ENCODE measurements around the gene CASD1. TPM values are rescaled to one million over a fixed set of nuclear protein-coding genes. Genes with fewer than 3 reads are reported as not detected.

CASD1 gene
- total RNA-seq, 4 donors from 2014 or later: 21.7 to 73.7 (median 63.3) TPM

DNA sequence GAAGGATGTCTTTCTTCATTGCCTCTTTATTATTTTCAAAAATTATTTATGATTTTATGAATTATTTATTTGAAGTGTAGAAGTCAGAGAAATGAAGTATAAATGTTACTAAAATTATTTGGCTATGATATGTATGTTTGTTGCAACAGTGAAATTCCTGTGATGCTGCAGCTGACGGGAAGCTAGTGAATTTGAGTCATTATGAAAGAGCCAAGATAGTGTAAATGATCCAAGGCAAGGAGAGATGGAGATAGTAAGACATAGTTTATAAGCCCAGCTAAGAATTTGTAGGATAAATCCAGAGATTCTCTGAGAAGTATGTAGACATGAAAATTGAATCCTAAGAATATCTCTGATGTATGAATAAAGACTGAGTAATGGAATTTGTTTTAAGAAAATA, 30.8 kb downstream of the CASD1 start:
- 72 to 80% methylated on average over 1 of the region's 1 CpG for WGBS, 2 donors (ENCODE audit: low coverage in 1 of 2)
- H3K4me1 ChIP-seq: no peaks in the 10 kb centered on the region

DNA sequence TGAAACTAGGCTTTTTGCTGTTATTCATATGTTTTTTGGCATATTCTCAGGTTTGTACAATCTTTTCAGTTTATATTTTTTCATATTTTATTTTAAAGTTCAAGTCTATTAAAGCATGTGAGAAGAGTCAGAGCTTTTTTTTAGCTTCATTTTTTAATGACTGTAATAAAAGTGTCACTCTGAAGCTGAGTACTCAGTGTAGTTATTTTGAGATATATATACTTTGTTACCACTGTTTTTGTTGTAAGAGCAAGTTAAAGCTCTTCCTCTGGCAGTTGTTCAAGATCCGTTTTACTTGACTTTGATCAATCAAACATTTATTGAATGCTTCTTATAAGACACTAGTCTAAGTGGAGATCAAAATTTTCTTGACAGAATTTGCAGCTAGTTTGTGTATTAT, 37.5 kb downstream of the CASD1 start:
- 0 to 34% methylated on average over 1 of the region's 1 CpG for WGBS, 2 donors (ENCODE audit: low coverage in 1 of 2)
- intact Hi-C loops (cut with DNase I; ENCODE audit: low total_unique reads): no loop called here
- H3K9me3 ChIP-seq: no peaks in the 10 kb centered on the region
- no peak for DNase-seq
- peaks cover 0 to 15% (median 3%) of the 10 kb centered on the region in 4 donors for H3K4me1 ChIP-seq
- H3K4me3 ChIP-seq: no peak overlapping the region
- TF ChIP-seq EP300 (IDR thresholded peaks at IDR 0.05; ENCODE audit: low read depth) (no peak), POLR2AphosphoS5 (IDR thresholded peaks at IDR 0.05) (no peak), POLR2A (IDR thresholded peaks at IDR 0.05) (no peak)
- TF ChIP-seq, protein P1, sequence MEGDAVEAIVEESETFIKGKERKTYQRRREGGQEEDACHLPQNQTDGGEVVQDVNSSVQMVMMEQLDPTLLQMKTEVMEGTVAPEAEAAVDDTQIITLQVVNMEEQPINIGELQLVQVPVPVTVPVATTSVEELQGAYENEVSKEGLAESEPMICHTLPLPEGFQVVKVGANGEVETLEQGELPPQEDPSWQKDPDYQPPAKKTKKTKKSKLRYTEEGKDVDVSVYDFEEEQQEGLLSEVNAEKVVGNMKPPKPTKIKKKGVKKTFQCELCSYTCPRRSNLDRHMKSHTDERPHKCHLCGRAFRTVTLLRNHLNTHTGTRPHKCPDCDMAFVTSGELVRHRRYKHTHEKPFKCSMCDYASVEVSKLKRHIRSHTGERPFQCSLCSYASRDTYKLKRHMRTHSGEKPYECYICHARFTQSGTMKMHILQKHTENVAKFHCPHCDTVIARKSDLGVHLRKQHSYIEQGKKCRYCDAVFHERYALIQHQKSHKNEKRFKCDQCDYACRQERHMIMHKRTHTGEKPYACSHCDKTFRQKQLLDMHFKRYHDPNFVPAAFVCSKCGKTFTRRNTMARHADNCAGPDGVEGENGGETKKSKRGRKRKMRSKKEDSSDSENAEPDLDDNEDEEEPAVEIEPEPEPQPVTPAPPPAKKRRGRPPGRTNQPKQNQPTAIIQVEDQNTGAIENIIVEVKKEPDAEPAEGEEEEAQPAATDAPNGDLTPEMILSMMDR (IDR thresholded peaks at IDR 0.05): no peak
- no peak overlapping the region for H3K27ac ChIP-seq
- H3K27me3 ChIP-seq: no peaks in the 10 kb centered on the region
- in situ Hi-C loops (cut with MboI; ENCODE audit: low pct_ligation_motif_present in 1 of 4, low pct_unique_long_range_greater_than_20kb in 1 of 4, low sequenced_read_pairs in 3 of 4): no loop called here
- peaks cover 0 to 14% (median 5%) of the 10 kb centered on the region in 4 donors for H3K36me3 ChIP-seq

More for the DNA sequence above, 30.8 kb downstream of the CASD1 start:
- in situ Hi-C loops (cut with MboI; ENCODE audit: low pct_ligation_motif_present in 1 of 4, low pct_unique_long_range_greater_than_20kb in 1 of 4, low sequenced_read_pairs in 3 of 4) (no loop called here), intact Hi-C loops (cut with DNase I; ENCODE audit: low total_unique reads) (no loop called here)
- no peaks in the 10 kb centered on the region for H3K9me3 ChIP-seq
- no peak overlapping the region for H3K4me3 ChIP-seq
- no peak overlapping the region for H3K27ac ChIP-seq
- no peaks in the 10 kb centered on the region for H3K27me3 ChIP-seq
- peaks cover 0 to 20% (median 5%) of the 10 kb centered on the region in 4 donors for H3K36me3 ChIP-seq
- DNase-seq: no peak
- no peak for TF ChIP-seq POLR2AphosphoS5 (IDR thresholded peaks at IDR 0.05)
- TF ChIP-seq EP300 (IDR thresholded peaks at IDR 0.05; ENCODE audit: low read depth): no peak
- no peak for TF ChIP-seq POLR2A (IDR thresholded peaks at IDR 0.05)
- TF ChIP-seq, protein P1 (IDR thresholded peaks at IDR 0.05): no peak

DNA sequence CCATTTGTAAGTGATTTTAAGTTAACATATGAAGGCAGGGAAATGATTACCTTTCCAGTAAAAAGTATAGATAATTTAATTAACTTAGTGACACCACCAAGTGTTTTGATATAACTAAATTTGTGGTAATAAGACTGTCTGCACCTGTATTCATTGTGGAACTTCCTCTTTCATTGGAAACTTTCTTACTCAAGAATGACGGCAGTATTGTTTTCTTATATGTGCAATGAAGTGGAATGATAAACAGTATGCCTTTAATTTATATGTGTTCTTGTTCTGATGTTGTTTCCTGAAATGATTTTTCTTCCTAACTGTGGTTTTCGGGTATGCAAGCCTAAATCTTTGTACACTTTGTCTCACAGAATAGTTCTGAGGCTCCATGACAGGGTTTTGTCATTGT, 46.4 kb downstream of the CASD1 start:
- Histone ChIP-seq H3K4me3 (no peak overlapping the region), H3K27ac (no peak overlapping the region), H3K27me3 (no peaks in the 10 kb centered on the region), H3K9me3 (no peaks in the 10 kb centered on the region), H3K4me1 (no peaks in the 10 kb centered on the region), H3K36me3 (peaks cover 0 to 33% (median 6%) of the 10 kb centered on the region in 4 donors)
- WGBS, 2 donors (ENCODE audit: low coverage in 1 of 2): 47 to 76% methylated on average over 2 of the region's 2 CpGs
- in situ Hi-C loops (cut with MboI; ENCODE audit: low pct_ligation_motif_present in 1 of 4, low pct_unique_long_range_greater_than_20kb in 1 of 4, low sequenced_read_pairs in 3 of 4) (no loop called here), intact Hi-C loops (cut with DNase I; ENCODE audit: low total_unique reads) (no loop called here)
- DNase-seq: no peak
- TF ChIP-seq EP300 (IDR thresholded peaks at IDR 0.05; ENCODE audit: low read depth): no peak
- TF ChIP-seq POLR2A (IDR thresholded peaks at IDR 0.05): no peak
- TF ChIP-seq POLR2AphosphoS5 (IDR thresholded peaks at IDR 0.05): no peak
- TF ChIP-seq, protein P1 (IDR thresholded peaks at IDR 0.05): no peak

DNA sequence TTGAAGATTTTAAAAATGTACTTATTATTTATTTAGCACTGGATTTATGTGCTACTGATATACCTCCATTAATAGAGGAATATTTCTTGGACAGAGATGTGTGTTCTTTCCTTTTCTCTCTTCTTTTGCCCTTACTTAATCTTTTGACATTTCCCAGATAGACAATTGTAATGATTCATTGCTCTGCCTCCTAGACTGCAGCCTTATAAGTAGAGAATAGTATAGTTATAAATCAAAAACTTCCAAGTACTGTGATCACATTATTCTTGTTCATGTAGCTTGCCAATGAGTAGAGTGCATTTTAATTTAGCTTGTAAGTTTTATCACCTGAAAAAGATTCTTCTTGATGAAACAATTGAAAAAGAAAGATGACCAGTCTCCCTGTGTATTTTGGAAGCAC, 47.6 kb downstream of the CASD1 start:
- no peak for DNase-seq
- H3K27me3 ChIP-seq: no peaks in the 10 kb centered on the region
- no peak overlapping the region for H3K4me3 ChIP-seq
- no peaks in the 10 kb centered on the region for H3K9me3 ChIP-seq
- no peak for TF ChIP-seq EP300 (IDR thresholded peaks at IDR 0.05; ENCODE audit: low read depth)
- TF ChIP-seq, protein P1 (IDR thresholded peaks at IDR 0.05): no peak
- TF ChIP-seq POLR2AphosphoS5 (IDR thresholded peaks at IDR 0.05): peak in 2 of 3 donors; percentile 26 to 62
- TF ChIP-seq POLR2A (IDR thresholded peaks at IDR 0.05): no peak
- intact Hi-C loops (cut with DNase I; ENCODE audit: low total_unique reads) (no loop called here), in situ Hi-C loops (cut with MboI; ENCODE audit: low pct_ligation_motif_present in 1 of 4, low pct_unique_long_range_greater_than_20kb in 1 of 4, low sequenced_read_pairs in 3 of 4) (no loop called here)
- no peaks in the 10 kb centered on the region for H3K4me1 ChIP-seq
- no peak overlapping the region for H3K27ac ChIP-seq
- H3K36me3 ChIP-seq: peaks cover 0 to 27% (median under 1%) of the 10 kb centered on the region in 4 donors

Measured in transverse colon (tissue), 4 donors.